ENCODE data around the gene MYO18B.

MYO18B gene

DNA sequence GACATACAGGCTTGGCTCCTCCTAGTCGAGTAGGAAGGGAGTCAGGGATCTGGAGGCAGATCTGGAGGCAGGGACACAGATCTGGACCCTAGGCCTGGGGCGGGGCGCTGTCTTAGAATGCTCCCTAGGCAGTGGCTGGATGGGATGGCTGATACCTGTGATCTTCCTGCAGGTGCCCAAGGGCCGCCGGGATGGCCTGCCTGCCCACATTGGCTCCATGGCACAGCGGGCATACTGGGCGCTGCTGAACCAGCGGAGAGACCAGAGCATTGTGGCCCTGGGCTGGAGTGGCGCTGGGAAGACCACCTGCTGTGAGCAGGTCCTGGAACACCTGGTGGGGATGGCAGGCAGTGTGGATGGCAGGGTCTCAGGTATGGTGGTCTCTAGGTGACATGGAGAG, 35.4 kb downstream of the MYO18B start:
- ChIA-PET CTCF (interaction anchor here (1.4 to 2.2 kb wide), 2 partner anchors 315 to 553 kb away, joined by 7 to 10 read pairs; no protein-coding TSS in a partner anchor), POLR2A (no interaction called here)
- TF ChIP-seq, protein P1, sequence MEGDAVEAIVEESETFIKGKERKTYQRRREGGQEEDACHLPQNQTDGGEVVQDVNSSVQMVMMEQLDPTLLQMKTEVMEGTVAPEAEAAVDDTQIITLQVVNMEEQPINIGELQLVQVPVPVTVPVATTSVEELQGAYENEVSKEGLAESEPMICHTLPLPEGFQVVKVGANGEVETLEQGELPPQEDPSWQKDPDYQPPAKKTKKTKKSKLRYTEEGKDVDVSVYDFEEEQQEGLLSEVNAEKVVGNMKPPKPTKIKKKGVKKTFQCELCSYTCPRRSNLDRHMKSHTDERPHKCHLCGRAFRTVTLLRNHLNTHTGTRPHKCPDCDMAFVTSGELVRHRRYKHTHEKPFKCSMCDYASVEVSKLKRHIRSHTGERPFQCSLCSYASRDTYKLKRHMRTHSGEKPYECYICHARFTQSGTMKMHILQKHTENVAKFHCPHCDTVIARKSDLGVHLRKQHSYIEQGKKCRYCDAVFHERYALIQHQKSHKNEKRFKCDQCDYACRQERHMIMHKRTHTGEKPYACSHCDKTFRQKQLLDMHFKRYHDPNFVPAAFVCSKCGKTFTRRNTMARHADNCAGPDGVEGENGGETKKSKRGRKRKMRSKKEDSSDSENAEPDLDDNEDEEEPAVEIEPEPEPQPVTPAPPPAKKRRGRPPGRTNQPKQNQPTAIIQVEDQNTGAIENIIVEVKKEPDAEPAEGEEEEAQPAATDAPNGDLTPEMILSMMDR (IDR thresholded peaks at IDR 0.05; ENCODE audit: control extremely low read depth, extremely low read depth, low read depth, missing control alignments) = no peak
- DNase-seq (ENCODE audit: extremely low spot score) = no peak

DNA sequence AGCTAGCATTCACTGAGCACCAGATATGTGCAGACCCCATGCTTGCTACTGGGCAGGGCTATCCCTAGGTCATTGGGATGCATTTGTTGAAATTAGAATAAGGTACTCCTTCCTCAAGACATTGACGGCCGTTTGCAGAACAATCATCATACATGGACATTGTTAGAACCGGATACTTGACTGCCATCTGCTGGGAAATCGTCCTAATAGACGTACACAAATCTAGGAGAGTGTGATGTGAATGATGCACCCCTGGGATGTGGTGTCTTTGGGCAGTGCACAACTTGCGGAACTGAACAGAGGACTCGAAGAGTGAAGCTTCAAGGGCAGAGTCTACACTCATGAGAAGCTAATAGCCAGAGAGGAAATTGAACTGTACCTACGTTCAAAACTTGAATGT, 35.9 kb downstream of the MYO18B start:
- ChIA-PET CTCF (interaction anchor here (1.0 to 2.2 kb wide), 4 partner anchors 10 to 553 kb away, joined by 3 to 10 read pairs (median 5); no protein-coding TSS in a partner anchor), POLR2A (no interaction called here)
- peak; percentile 51 for DNase-seq (ENCODE audit: extremely low spot score)
- TF ChIP-seq, protein P1 (IDR thresholded peaks at IDR 0.05; ENCODE audit: control extremely low read depth, extremely low read depth, low read depth, missing control alignments) = peak; percentile 28

DNA sequence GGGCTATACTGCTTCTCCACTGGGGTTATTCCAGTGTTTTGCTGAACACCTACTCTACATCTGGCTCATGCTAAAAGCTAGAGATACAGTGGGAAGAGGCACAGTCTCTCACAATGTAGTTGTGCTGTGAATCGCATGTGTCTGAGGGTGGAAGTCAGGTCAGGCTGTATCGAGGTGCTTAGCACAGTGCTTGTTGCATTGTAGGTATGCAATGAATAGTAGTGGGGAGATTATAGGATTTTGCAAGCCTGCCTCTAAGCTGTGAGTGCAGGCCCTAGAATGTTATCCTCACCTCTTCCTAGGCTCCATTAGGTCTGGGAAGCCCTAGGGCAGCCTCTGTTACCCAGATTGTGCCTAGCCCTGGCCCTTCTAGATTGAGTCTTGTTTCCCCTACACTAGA, 37.4 kb downstream of the MYO18B start:
- ChIA-PET CTCF (interaction anchor here (1.2 to 2.2 kb wide), 3 partner anchors 11 to 317 kb away, joined by 3 to 10 read pairs (median 4); no protein-coding TSS in a partner anchor), POLR2A (no interaction called here)
- TF ChIP-seq, protein P1 (IDR thresholded peaks at IDR 0.05; ENCODE audit: control extremely low read depth, extremely low read depth, low read depth, missing control alignments) = no peak
- no peak for DNase-seq (ENCODE audit: extremely low spot score)

DNA sequence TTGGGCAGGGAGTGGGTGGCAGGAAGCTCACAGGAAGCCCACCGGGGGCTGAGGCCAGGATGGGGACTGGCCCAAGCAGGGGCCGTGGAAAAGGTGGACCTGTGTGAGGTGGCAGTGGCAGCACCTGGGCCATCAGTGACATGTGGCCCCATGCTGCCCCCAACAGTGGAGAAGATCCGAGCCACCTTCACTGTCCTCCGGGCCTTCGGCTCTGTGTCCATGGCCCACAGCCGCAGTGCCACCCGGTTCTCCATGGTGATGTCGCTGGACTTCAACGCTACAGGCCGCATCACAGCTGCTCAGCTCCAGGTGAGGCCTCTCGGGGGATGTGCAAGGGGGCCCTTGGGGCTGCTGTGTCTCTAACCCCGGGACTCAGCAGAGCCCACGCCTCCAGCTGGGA, 37.9 kb downstream of the MYO18B start:
- no peak for DNase-seq (ENCODE audit: extremely low spot score)
- ChIA-PET POLR2A (no interaction called here), CTCF (interaction anchor here (1.2 to 1.4 kb wide), 2 partner anchors 12 to 124 kb away, joined by 3 to 4 read pairs; no protein-coding TSS in a partner anchor)
- TF ChIP-seq, protein P1 (IDR thresholded peaks at IDR 0.05; ENCODE audit: control extremely low read depth, extremely low read depth, low read depth, missing control alignments) = no peak

DNA sequence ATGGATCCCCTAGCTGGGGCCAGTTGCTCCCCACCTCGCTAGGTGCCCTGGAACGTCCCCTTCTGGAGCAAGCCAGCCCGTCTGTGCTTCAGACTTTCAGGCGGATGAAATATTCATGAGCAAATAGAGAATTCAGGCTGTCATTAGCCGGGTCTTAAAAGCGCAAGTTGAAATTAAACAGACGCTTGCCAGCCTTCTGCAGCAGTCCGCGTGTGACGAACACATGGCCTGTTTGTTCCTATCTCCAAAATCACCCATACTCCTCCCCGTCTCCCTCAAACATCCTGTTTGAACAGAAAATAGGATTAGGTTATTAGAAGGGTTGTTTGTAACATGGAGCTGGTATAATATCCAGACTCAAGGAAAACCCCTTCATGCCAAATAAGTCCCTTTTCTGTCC, 38.7 kb downstream of the MYO18B start:
- ChIA-PET POLR2A (no interaction called here), CTCF (interaction anchor here (1.2 to 1.8 kb wide), 2 partner anchors 124 to 318 kb away, joined by 3 to 6 read pairs; no protein-coding TSS in a partner anchor)
- DNase-seq (ENCODE audit: extremely low spot score) = no peak
- TF ChIP-seq, protein P1 (IDR thresholded peaks at IDR 0.05; ENCODE audit: control extremely low read depth, extremely low read depth, low read depth, missing control alignments) = no peak

DNA sequence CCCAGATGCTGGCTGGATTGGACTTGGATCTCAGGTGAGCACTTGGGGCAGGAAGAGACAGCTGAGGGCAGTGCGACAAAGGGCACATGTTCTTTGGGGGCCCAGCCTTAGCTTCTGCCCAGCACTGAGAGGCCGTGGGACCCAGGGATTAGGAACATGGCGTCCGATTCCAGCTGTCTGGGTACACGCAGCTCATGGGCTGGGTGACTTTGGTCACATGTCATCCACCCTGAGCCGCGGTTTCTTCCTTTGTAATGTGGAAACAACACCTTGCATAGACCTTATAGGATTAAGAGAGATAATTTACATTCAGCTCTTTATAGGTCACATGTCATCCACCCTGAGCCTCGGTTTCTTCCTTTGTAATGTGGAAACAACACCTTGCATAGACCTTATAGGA, 39.8 kb downstream of the MYO18B start:
- TF ChIP-seq, protein P1 (IDR thresholded peaks at IDR 0.05; ENCODE audit: control extremely low read depth, extremely low read depth, low read depth, missing control alignments) = no peak
- CTCF ChIA-PET = interaction anchor here (1.1 to 2.0 kb wide), 5 partner anchors 9 to 549 kb away, joined by 3 to 7 read pairs (median 5); no protein-coding TSS in a partner anchor
- POLR2A ChIA-PET = no interaction called here
- no peak for DNase-seq (ENCODE audit: extremely low spot score)
